Effector CD8-positive, alpha-beta T cell (primary cell): ENCODE measurements around the gene CAMK1.
A peak's percentile ranks its signal among the peaks of the same experiment; 100 is the strongest.

Source experiments
- DNase-seq: peaks from one replicate; lab custom pipeline; 2025; lab: John Stamatoyannopoulos, UW

CAMK1 gene

GRCh38 chr3:9793161-9793781 is 23.5 kb upstream of the CAMK1 start:
- no peak for DNase-seq

GRCh38 chr3:9792405-9793160 is 22.8 kb upstream of the CAMK1 start, which contains the start of the genes ARPC4 and TADA3:
Gene ARPC4 (plus strand): TSS chr3:9793082. CDS start chr3:9793122, 40 bp downstream.
Gene TADA3 (minus strand): TSS chr3:9792473. CDS start chr3:9791466, 1,007 bp downstream.
- peak; percentile 88 for DNase-seq

GRCh38 chr3:9791790-9792404 is 22.1 kb upstream of the CAMK1 start:
- DNase-seq: no peak

- DNase-seq: no peak
Observed at GRCh38 chr3:9791127-9791526, 21.4 kb upstream of the CAMK1 start.

GRCh38 chr3:9787714-9788113 is 18.0 kb upstream of the CAMK1 start:
- DNase-seq: no peak

- DNase-seq: no peak
Observed at GRCh38 chr3:9786825-9787669, 17.3 kb upstream of the CAMK1 start.

GRCh38 chr3:9786209-9786739 is 16.5 kb upstream of the CAMK1 start:
- no peak for DNase-seq

GRCh38 chr3:9785602-9786001 is 15.9 kb upstream of the CAMK1 start:
- DNase-seq: no peak

- no peak for DNase-seq
Observed at GRCh38 chr3:9784965-9785364, 15.2 kb upstream of the CAMK1 start.

GRCh38 chr3:9783954-9784353 is 14.2 kb upstream of the CAMK1 start:
- no peak for DNase-seq

GRCh38 chr3:9782770-9783169 is 13.0 kb upstream of the CAMK1 start:
- DNase-seq: no peak

- DNase-seq: no peak
Observed at GRCh38 chr3:9781978-9782603, 12.3 kb upstream of the CAMK1 start.

- no peak for DNase-seq
Observed at GRCh38 chr3:9781551-9781950, 11.8 kb upstream of the CAMK1 start.

GRCh38 chr3:9780910-9781309 is 11.2 kb upstream of the CAMK1 start:
- DNase-seq: no peak

- DNase-seq: no peak
Observed at GRCh38 chr3:9780458-9780812, 10.7 kb upstream of the CAMK1 start.

- no peak for DNase-seq
Observed at GRCh38 chr3:9779721-9780457, 10.1 kb upstream of the CAMK1 start.

- no peak for DNase-seq
Observed at GRCh38 chr3:9779075-9779593, 9.4 kb upstream of the CAMK1 start.

GRCh38 chr3:9778143-9779074 is 8.7 kb upstream of the CAMK1 start:
- no peak for DNase-seq

GRCh38 chr3:9777694-9778021 is 7.9 kb upstream of the CAMK1 start:
- DNase-seq: no peak
